Muscle layer of duodenum (tissue), 2 donors: ENCODE measurements around the gene PRXL2B.
A peak's percentile ranks its signal among the peaks of the same experiment; 100 is the strongest.

ENCODE experiments used
- H3K27ac ChIP-seq: one replicate; pipeline ENCODE4 v1.7.0; 2013; ENCODE audit warnings: mild to moderate bottlenecking, low read length
- H3K27me3 ChIP-seq: one replicate; pipeline ENCODE4 v1.7.0; 2013; ENCODE audit warnings: low read depth, mild to moderate bottlenecking, control low read depth, low read length
- H3K36me3 ChIP-seq, 2 donors: one replicate each; pipeline ENCODE4 v1.7.0; 2013; ENCODE audit warnings: low read length in 2 of 2, control low read depth in 1 of 2, mild to moderate bottlenecking in 1 of 2; ENCODE audit not compliant: insufficient read depth in 2 of 2, control insufficient read depth in 1 of 2
- H3K4me1 ChIP-seq, 2 donors: one replicate each; pipeline ENCODE4 v1.7.0; 2013; ENCODE audit warnings: low read length in 2 of 2, mild to moderate bottlenecking in 2 of 2, control low read depth in 1 of 2, moderate library complexity in 1 of 2; ENCODE audit not compliant: insufficient read depth in 2 of 2, control insufficient read depth in 1 of 2
- H3K4me3 ChIP-seq, 2 donors: one replicate each; pipeline ENCODE4 v1.7.0; 2013; ENCODE audit warnings: low read length in 2 of 2, low read depth in 1 of 2, mild to moderate bottlenecking in 1 of 2
- H3K9me3 ChIP-seq, 2 donors: one replicate each; pipeline ENCODE4 v1.7.0; 2013; ENCODE audit warnings: low read length in 2 of 2, control low read depth in 1 of 2, mild to moderate bottlenecking in 1 of 2; ENCODE audit not compliant: control insufficient read depth in 1 of 2
- donor health status: healthy.

PRXL2B gene

DNA sequence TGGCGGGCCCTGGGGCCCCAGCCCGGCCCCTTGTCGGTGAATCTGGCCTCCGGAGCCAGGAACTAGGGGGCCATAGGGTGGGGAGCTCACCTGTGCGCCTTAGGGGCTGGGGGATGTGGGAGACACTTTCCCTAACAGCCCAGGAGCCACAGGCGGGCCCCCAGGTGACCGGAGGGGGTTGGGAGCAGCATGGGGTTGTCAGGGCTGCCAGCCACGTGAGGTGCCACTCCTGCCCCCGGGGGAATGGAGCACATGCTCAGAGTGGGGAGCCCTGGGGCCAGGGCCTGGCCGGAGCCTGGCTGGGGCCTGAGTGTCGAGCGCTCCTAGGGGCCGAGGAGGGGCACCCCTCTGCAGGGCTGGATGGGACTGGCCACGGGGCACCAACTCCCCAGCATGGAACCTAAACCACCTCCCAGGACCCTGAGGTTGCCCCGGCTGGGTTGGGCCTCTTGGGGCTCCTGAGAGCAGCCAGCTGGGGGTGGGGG lies 19.9 kb downstream of the PRXL2B start:
- Histone ChIP-seq H3K27ac (no peak overlapping the region), H3K4me1 (peaks cover 0 to 3% of the 10 kb centered on the region in 2 donors), H3K27me3 (no peaks in the 10 kb centered on the region), H3K36me3 (no peaks in the 10 kb centered on the region), H3K9me3 (no peaks in the 10 kb centered on the region), H3K4me3 (no peak overlapping the region)

DNA sequence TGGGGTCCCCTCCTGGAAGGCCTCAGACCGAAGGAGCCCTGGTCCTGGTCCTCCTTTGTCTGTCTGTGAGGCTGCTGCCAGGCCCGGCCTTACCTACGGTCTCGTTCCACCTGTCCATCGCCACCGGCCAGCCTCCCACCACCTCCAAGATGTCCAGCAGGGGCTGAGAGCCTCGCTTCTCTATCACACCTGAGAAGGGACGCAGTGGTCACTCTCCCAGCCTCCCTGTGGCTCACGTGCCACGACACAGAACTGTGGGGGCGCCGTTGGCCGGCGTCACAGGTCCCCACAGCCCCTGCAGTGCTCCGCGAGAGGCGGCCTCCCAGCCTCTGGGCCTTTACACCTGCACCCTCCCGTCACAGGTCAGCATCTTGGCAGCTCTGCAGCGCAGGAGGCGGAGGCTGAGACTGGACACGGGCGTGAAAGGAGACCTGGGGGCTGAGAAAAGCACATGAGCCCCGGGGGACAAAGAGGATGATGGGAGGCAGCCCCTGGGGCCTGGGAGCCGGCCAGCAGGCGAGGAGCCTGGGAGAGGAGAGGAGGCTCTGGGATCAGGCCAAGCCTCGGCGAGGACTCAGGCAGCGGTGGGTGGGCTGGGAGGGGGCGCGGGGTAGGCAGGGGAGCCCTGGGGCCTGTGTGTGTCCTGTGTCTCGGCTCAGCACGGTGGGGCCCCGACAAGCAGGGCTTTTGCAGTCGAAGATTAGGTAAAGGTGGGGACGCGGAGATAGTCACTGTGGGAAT lies 20.5 kb downstream of the PRXL2B start:
- Histone ChIP-seq H3K4me1 (peaks cover 0 to 3% of the 10 kb centered on the region in 2 donors), H3K4me3 (no peak overlapping the region), H3K27ac (no peak overlapping the region), H3K9me3 (no peaks in the 10 kb centered on the region), H3K36me3 (no peaks in the 10 kb centered on the region), H3K27me3 (no peaks in the 10 kb centered on the region)

DNA sequence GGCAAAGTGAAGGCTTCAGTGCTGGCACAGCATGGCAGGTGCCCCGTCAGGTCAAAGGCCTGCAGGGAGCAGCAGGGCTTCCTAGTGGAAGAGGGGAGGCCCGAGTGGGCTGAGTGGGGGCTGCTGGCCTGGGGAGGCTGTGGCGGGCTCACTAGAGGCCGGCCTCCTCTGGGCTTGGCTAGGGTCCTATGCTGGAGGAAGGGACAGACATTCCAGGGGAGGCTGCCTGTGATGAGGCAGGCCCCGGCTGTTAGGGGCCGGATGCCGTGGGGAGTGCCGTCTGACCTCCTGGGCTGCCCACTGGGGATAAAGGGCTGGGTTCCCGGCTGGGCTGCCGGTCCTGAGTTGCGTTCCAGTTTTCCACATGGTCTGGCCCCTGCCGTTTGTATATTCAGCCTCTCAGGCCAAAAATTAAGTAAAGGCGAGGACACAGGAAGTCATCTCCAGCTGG lies 21.1 kb downstream of the PRXL2B start:
- Histone ChIP-seq H3K4me3 (no peak overlapping the region), H3K27me3 (no peaks in the 10 kb centered on the region), H3K27ac (no peak overlapping the region)

DNA sequence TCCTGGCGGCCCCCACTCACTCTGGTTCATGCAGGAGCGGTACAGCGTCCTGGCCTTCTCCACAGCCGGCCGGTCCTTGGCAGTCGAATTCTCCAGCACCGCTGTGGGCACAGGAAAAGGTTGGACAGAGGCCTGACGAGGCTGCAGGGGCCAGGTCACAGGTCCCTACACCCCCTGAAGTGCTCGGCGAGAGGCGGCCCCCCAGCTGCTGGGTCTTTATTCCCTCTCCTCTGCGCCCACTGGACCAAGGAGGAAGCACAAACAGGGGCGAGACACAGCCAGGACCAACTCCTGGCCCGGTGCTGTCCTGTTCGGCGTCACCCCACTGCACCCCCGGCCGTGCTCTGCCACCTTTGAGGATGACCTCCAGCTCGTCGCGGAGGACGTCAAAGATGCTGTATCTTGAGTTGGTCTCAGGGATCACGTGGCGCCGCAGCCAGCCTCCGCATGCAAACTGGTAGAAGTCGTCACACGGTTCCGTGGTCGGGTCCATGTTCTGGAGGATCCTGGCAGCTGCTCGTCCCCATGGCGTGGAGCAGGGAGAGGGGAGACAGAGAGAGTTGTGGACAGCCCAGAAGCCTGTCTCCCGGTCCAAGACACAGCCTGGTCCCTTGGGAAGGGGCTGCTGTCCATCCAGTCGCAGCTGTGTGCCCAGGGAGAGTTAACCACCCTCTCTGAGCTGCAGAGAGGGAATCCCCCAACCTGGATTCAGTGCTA lies 22.9 kb downstream of the PRXL2B start:
- H3K27me3 ChIP-seq, result no peaks in the 10 kb centered on the region
- H3K27ac ChIP-seq, result no peak overlapping the region
- H3K4me1 ChIP-seq, result peaks cover 0 to 3% of the 10 kb centered on the region in 2 donors
- H3K9me3 ChIP-seq, result peaks cover 0 to 11% of the 10 kb centered on the region in 2 donors
- no peaks in the 10 kb centered on the region for H3K36me3 ChIP-seq
- H3K4me3 ChIP-seq, result no peak overlapping the region

More for the DNA sequence above, 21.1 kb downstream of the PRXL2B start:
- no peaks in the 10 kb centered on the region for H3K9me3 ChIP-seq
- H3K4me1 ChIP-seq, result peaks cover 0 to 3% of the 10 kb centered on the region in 2 donors
- H3K36me3 ChIP-seq, result no peaks in the 10 kb centered on the region

DNA sequence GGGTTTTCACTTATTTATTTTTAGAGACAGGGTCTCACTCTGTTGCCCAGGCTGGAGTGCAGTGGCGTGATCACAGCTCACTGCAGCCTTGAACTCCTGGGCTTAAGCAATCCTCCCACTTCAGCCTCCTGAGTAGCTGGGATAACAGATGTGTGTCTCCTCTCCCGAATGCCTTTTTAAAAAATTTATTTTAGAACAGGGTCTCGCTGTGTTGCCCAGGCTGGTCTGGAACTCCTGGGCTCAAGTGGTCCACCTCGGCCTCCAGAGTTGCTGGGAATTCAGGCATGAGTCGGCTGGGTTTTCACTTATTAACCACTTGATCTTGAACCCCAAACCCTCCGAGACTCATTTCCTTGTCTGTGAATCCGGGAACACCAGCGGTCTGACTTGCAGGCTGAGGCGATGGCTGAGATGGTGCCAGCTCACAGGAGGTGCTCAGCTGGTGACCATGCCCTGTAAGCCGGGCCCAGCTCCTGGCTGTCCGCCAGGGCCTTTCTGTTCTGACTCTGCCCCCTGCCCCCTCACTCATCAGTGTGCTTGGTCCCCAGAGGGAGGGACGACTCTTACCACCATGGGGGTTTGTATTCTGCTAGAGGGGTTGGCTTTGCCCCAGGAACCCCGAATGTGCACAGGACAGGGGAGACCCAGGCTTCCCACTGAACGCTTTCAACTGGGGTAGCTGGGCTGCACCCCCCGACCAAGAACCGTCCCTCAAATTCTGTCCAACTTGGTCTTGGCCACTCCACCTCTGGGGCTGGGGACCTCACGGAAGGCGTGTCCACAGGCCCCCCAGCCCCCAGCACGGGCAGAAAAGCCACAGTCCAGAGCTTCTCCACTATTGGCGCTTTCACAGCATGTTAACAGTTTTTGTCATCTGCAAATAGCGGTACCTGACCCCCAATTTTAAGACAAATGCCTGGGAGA lies 23.7 kb downstream of the PRXL2B start:
- Histone ChIP-seq H3K4me3 (no peak overlapping the region), H3K27me3 (no peaks in the 10 kb centered on the region), H3K4me1 (peaks cover 0 to 3% of the 10 kb centered on the region in 2 donors), H3K27ac (no peak overlapping the region), H3K36me3 (no peaks in the 10 kb centered on the region), H3K9me3 (peaks cover 0 to 13% of the 10 kb centered on the region in 2 donors)

DNA sequence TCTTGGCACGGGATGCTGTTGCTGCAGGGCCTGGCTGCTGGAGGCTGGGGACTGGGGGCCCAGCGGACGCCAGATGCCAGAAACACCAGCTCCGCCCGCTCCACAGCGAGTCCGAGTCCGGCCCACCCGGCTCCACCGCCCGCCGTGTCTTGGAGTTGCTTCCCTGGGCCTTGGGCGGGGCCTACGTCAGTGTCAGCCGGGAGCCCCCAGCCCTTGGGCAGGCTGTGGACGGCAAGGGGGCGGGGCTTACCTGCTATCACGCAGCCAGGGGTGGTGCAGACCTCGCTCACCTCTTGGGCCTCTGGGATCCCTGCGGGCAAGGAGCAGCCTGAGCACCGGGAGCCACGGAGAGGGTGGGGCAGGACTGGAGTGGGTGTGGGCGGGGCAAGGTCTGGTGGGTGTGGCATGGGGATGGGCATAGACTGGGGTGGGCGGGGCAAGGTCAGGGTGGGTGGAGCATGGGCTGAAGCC lies 24.5 kb downstream of the PRXL2B start:
- no peaks in the 10 kb centered on the region for H3K27me3 ChIP-seq
- peak overlapping the region in 1 of 2 donors; percentile 37 for H3K4me3 ChIP-seq

DNA sequence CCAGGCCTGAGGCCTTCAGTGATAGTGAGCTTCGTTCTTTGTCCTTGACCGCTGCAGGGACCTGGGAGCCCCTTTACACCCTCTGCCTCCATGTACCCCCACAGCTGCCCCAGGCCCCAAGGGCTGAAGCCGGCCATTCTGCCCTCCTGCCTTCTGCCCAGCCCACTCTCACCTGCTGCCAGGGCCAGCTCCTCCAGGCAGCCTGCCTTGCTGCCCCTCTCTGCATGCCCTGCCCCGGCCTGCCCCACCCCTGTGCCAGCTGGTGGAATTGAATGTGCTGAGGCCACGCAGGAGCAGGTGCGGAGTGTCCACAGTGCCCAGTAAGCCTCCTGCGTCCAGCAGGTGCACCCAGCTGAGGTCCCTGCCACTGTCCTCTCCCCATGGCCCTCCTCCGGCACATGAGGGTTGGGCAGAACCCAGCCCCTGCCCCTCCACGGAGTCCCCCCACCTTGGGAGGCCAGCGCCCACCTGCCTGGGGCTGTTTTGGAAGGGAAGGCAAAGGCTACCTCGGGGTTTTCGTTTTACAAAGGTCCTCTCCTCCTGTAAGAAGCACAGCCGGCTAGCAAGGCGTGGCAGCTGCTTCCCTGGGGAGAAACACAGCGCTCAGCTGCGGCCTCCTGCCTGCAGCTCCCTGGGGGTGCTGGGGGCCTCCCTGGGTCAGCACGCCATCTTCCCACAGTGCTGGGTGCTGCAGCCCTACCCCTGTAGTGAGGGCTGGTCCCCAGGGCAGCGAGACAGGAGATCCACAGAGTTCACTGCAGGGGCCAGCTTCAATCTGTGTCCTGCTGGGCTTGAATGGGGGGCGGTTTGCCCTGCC lies 25.3 kb downstream of the PRXL2B start:
- peaks cover 0 to 3% of the 10 kb centered on the region in 2 donors for H3K4me1 ChIP-seq
- no peaks in the 10 kb centered on the region for H3K27me3 ChIP-seq
- no peaks in the 10 kb centered on the region for H3K36me3 ChIP-seq
- peaks cover 0 to 23% of the 10 kb centered on the region in 2 donors for H3K9me3 ChIP-seq
- no peak overlapping the region for H3K27ac ChIP-seq
- H3K4me3 ChIP-seq, result no peak overlapping the region

More for the DNA sequence above, 24.5 kb downstream of the PRXL2B start:
- Histone ChIP-seq H3K4me1 (peaks cover 0 to 3% of the 10 kb centered on the region in 2 donors), H3K27ac (no peak overlapping the region), H3K9me3 (peaks cover 0 to 16% of the 10 kb centered on the region in 2 donors), H3K36me3 (no peaks in the 10 kb centered on the region)

DNA sequence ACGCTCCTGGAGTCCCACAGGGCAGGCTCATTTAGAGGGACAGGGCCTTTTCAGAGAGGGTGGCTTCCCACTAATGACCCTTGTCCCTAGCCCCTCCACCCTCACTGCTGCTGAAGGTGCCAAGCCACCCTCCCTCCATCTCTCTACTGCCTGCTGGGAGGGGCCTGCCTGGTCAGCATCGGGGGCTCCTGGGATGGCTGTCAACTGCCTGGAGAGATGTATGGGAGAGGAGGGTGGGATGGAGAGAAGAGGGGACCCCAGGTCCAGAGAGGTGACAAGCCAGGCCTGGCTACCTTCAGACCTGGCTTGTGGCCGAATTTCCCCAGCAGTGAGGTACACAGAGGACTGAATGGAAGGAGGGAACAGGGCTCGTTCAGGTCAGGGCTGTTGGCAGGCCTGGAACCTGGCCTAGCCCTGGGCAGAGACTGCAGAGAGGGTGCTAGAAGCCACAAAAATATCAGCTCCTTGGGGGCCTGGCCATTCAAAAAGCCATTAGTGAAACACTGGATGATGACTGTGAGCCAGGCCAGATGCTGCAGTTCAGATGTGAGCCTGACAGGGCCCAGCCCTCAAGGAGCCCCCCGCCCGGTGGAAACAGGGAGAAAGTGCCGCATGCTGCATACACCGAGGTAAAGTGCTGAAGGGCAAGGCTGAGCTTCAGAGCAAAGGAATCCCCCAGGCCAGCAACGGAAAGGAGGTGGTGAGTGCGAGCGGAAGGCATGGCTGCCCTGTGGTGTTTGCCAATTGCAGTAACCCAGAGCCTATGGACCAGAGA lies 26.2 kb downstream of the PRXL2B start:
- H3K27ac ChIP-seq, result no peak overlapping the region
- no peaks in the 10 kb centered on the region for H3K36me3 ChIP-seq
- H3K9me3 ChIP-seq, result peaks cover 0 to 23% of the 10 kb centered on the region in 2 donors
- H3K4me1 ChIP-seq, result peaks cover 0 to 3% of the 10 kb centered on the region in 2 donors
- no peak overlapping the region for H3K4me3 ChIP-seq
- H3K27me3 ChIP-seq, result no peaks in the 10 kb centered on the region

DNA sequence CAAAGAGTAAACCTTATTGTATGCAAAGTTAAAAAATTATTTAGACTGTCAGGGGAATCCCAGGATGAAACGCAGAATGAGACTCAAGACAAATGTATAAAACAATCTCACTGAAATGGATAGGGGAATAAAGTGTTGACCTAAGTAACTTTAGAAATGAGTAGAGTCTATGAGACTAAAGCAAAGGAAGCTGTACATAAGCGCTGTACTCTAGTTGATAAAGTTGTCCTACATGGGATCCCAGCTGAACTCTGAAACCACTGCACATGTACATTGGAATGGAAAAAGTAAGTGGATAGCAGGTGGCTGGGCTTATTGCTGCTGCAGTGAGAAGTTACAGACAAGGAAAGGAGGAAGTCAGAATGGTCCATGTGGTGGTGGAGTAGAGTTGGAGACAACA lies 27.6 kb downstream of the PRXL2B start:
- Histone ChIP-seq H3K36me3 (no peaks in the 10 kb centered on the region), H3K27ac (no peak overlapping the region), H3K4me1 (peaks cover 0 to 3% of the 10 kb centered on the region in 2 donors), H3K9me3 (peaks cover 0 to 23% of the 10 kb centered on the region in 2 donors), H3K27me3 (no peaks in the 10 kb centered on the region), H3K4me3 (no peak overlapping the region)
